NCI-H82 treated with DMSO at 0.1 percent for 48 hours (cell line): Measurements from ENCODE around the gene CSNK2A1.
A peak's percentile ranks its signal among the peaks of the same experiment; 100 is the strongest.
"Not testable (repeated sequence)": the region's sequence is repeated elsewhere in the genome, so short reads cannot be mapped to it uniquely, and the experiment has no call there.

Source experiments
- DNase-seq: peaks from one replicate; lab custom pipeline; 2025; ENCODE audit not compliant: unreplicated experiment; lab: John Stamatoyannopoulos, UW

CSNK2A1 gene

GRCh38 chr20:543369-544152 is at the start of gene CSNK2A1:
CSNK2A1 (minus strand) TSS chr20:543790; CDS start chr20:508551, 35,239 bp downstream.
- peak; percentile 95 for DNase-seq

- no peak for DNase-seq
Measured at GRCh38 chr20:592506-592905, 48.9 kb upstream of the CSNK2A1 start.

DNA sequence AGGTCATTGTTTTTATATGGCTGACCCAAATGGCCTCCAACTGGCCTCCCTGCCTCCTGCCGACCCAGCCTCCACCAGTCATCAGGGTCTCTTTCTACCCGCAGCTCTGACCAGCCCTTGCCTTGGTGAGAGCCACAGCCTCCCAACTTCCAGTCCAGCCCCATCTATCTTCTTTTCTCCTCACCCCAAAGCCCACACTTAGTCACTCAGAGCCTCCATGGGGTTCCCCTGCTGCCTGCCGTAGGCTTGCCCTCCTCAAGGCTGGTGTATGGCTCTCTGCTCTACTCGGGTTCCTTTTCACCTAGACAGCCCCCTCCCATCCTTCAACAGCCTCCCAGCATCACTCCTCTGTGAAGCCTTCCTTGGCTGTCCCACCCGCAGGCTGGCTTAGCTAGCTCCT is 48.4 kb upstream of the CSNK2A1 start:
- DNase-seq: no peak

DNA sequence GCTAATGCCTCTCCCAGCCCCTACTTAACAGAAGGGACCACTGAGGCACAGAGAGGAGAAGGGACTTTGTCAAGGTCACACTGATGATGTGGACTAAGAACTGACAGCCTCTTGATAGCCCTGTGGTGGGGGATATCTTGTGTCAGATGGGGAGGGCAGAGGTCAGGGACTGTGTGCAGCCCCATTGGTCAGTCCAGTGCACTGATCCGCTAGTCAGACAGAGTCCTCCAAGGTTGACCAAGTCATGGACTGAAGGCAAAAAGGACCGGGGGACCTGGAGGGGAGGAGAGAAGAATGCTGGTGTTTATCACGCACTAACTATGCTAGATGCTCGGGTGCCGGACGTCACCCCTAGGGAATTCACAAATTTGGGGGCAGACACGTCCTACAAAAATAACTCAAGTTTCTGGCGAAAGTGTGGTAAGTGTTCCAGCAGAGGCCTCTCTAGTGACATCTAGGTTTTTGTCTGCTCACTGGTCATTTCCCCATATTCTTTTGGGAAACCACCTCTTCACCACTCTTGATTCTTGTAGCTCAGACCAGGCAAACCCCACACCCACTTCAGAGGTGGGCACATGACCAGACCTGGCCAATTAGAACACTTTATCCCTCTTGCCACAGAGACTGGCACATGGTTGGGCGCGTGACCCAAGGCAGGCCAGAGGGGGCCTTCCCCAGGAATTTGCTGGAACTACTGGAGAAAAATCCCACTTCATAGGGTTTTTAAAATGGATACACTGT is 45.5 kb upstream of the CSNK2A1 start:
- no peak for DNase-seq

DNA sequence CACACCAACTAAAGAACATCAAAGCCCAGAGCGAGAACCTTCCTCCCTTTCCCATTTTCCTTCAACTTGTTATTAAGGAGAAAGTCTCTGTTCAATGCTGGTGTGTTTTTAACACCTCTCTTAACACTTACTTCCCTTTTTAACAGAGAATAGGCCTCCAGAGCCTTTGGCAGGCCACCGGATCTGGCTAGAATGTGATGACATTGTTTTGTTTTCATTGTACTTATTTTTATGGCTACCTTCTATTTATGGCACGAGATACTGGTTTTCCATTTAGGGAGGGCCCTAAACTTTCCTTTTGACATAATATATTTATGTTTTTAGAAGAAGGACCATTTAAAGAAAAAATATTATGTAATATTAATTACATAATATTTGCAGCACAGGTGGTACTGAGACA is 44.9 kb upstream of the CSNK2A1 start:
- DNase-seq: no peak

DNA sequence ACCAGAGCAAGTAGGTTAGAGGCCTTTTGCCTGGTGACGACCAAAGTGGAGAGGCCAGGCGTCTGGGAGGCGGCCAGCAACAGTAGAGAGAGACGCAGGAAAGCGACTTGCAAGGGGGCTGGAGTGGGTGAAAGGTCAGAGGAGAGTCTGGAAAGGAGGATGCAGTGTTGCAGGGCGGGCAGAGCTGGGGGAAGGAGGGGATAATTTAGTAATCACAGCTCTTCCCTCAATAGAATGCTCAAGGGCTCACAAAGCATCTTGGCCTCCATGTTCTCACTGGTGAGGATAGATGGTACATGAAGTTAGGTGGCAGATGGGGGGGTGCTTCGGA is 41.3 kb upstream of the CSNK2A1 start:
- DNase-seq: no peak

DNA sequence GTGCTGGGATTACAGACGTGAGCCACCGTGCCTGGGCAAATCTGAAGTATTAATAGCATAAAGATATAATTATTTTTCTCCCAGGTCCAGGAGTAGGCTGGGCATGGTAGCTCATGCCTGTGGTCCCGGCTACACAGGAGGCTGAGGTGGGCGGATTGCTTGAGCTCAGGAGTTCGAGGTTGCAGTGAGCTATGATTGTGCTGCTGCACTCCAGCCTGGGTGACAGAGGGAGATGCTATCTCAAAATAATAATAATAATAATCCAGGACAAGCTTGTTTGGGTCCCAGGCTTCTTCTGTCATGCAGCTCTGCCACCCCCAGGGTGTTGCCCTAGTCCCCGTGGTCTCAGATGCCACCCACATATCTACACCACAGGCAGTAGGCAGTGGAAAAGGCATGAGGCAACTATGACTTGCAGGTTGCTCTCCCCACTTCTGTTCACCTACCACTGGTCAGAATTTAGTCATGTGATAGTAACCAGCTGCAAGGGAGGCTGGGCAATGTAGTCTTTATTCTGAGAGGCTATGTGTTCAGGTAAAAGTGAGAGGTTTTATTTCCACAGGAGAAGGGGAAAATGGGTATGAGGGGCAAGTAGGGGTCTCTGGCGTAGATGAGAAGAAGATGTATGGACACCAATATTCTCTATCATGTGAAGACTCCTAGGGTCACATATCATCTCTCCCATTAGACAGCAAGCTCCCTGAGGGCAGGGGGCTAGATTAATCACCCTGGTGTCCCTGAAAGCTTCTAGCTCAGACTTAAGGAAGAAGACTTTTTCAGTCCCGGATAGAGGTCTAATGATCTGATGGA is 40.8 kb upstream of the CSNK2A1 start:
- peak; percentile 13 for DNase-seq

- no peak for DNase-seq
Measured at GRCh38 chr20:582204-582603, 38.6 kb upstream of the CSNK2A1 start.

- not testable (repeated sequence) for DNase-seq
Measured at GRCh38 chr20:578940-579690, 35.5 kb upstream of the CSNK2A1 start.

GRCh38 chr20:577167-577791 is 33.7 kb upstream of the CSNK2A1 start:
- DNase-seq: peak; percentile 97

- no peak for DNase-seq
Measured at GRCh38 chr20:576156-576555, 32.6 kb upstream of the CSNK2A1 start.

DNA sequence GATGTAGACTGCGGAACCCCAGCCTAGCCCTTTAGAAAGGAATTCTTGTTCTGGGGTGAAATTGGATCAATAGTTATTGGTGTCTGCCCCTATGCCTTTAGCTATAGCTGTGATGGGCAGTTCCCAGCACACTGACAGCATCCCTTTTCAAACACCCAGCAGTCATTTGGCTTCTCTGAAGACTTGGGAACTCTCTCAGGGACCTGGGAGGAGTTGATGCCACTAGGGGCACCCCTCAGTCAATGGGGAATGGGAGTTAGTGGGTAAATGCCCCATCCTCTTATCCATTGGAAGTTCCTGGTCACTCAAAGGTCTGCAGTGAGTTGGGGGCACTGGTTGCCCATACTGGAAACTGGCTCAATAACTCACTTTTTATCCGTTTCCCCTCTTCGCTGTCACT is 31.6 kb upstream of the CSNK2A1 start:
- no peak for DNase-seq

GRCh38 chr20:574297-574942 is 30.8 kb upstream of the CSNK2A1 start:
- DNase-seq: peak; percentile 71

GRCh38 chr20:573414-574296 is 30.1 kb upstream of the CSNK2A1 start:
- DNase-seq: no peak

- no peak for DNase-seq
Measured at GRCh38 chr20:572727-573126, 29.1 kb upstream of the CSNK2A1 start.

DNA sequence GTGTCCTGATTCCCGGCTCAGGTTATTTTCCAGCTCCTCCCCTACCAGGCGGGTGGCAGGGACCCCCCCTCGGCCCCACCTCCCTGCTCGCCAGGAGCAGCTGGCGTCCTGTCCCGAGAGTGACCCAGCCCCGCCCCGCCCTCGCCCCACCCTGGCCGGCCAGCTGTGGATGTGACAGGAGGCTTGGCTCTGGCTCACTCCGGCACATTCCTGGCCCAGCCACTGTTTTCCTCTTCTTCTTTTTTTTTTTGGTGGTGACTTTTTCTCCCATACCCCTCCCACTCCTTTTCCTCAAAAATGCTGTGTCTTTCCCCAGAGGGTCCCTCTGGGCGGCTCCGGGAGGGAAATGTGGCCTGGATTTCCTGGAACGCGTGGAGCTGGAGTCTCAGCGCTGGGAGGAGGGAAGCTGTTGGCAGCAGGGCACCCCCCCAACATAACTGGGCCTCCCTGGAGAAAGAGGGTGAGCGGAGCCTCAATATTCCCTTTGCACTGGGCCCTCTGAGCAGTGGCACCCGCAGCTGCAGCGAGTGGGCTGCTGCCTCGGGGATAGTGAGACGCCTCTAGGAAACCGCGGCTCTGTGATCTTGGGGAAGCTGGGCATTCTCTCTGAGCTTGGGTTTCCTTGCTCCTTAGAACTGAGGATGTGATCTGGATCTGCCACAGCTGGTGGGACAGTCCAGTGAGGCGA is 28.3 kb upstream of the CSNK2A1 start:
- DNase-seq: peak; percentile 29

- peak; percentile 78 for DNase-seq
Measured at GRCh38 chr20:568673-569415, 25.3 kb upstream of the CSNK2A1 start.
